K562 treated with DMSO at 1 percent for 48 hours (cell line): ENCODE results near the gene SLC5A1. TPM values are rescaled to one million over a fixed set of nuclear protein-coding genes. Genes with fewer than 3 reads are reported as not detected.

Source experiments
- total RNA-seq: library from RNA; unstranded; fragments of 300-600 nt; gene quantifications from 2 replicates; pipeline ENCODE4 v1.2.3, GENCODE V29; 2022; ENCODE audit warnings: low replicate concordance; ENCODE audit errors: extremely low read depth

SLC5A1 gene
- total RNA-seq: not detected in 2 replicates

DNA sequence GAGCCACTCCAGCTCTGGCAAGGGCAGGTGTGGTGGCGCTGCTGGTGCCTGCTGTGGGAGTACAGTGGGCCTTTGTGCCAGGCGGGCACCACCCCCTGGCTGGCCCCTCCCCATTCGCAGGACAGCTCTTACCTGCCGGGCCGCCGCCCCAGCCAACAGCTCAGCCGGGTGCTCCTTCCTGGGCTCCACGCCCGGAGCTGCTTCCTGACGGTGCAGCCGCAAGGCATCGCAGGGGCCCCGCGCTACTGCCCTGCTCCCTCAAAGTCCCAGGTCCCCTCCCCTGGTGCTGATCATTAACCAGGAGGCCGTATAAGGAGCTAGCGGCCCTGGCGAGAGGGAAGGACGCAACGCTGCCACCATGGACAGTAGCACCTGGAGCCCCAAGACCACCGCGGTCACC is at the start of gene SLC5A1:
SLC5A1 (plus strand) TSS at position 338 of the 400 bp plus-strand sequence; CDS start at position 359, 21 bp downstream.

DNA sequence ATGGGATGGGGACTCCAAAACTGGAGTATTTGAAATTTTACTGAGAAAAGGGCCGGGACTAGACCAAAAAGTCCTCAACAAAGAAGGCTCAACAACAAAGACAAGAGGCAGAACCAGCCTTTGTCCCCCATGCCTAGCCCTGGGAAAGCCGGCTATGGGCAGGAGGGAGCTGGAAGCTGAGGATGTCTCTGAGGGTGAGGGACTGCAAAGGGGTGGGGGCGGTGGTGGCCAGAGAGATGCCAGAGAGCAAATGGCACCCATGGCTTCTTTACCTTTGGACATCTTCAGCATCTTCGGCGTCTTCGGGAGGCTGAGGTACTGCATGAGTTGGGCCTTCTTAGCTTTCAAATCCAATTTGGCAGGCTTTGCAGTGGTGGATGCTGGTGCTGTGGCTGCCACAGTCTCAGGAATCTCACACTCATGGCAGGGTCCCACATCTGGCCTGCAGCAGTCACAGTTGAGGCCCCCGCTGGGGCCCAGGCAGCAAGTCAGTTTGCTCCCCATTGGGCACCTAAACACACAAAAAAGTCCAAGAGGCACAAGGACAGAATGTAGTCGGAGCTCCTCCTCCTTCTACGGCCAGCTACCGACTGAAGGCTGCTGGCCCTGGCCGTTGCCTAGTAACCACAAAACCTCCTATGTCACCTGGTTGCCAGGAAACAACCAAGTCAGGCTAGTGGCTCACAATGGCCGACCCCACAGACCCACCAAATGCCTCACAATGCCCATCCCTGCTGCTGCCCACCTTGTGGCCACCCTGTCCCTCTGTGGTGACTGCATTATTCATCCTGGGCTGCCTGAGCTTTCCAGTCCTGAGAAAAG is 115.9 kb downstream of the SLC5A1 start, which contains the start of gene C22orf42:
C22orf42 (minus strand) TSS at position 592 of the 822 bp plus-strand sequence; CDS start at position 504, 88 bp downstream.

Other genes starting within 250 kb of the SLC5A1 start
- gene YWHAH, start 98.7 kb upstream of the SLC5A1 start, total RNA-seq: not detected in 2 replicates
- not detected in 2 replicates for gene C22orf42, start 116.0 kb downstream of the SLC5A1 start, total RNA-seq
- not detected in 2 replicates for gene RFPL2, start 161.8 kb downstream of the SLC5A1 start, total RNA-seq
- not detected in 2 replicates for gene SLC5A4, start 212.1 kb downstream of the SLC5A1 start, total RNA-seq